IMR-90 (cell line): ENCODE data around the gene SSR4. TPM values are rescaled to one million over a fixed set of nuclear protein-coding genes. Genes with fewer than 3 reads are reported as not detected.

Experiments
- ATAC-seq: fragments of 200-7000 bp; cut with Tn5 transposase; 2 replicates; pipeline ENCODE4 v1.9.1; 2020; ENCODE audit warnings: low read depth, mild to moderate bottlenecking, moderate library complexity
- BruUV-seq: library from RNA; stranded (reverse); fragments of 400-500 nt; replicated peaks from 2 replicates; lab custom pipeline; 2021; lab: Mats Ljungman, UMichigan
- CTCF ChIA-PET: fragments of 300-600 bp; formaldehyde crosslinking; extraction: SDS; loops from one replicate; lab custom pipeline; 2021; ENCODE audit warnings: antibody characterized with exemption; lab: Yijun Ruan, JAX
- POLR2A ChIA-PET: fragments of 300-600 bp; sonication (Branson Sonifier 250); formaldehyde crosslinking; loops from one replicate; lab custom pipeline; 2022; ENCODE audit warnings: antibody characterized with exemption; ENCODE audit not compliant: unreplicated experiment; lab: Charles Lee
- DNase-seq: peaks from one replicate; pipeline ENCODE4 v3.0.0; 2013
- H2AFZ ChIP-seq: replicated peaks from 2 replicates; pipeline ENCODE3; 2013; ENCODE audit warnings: low read length, mild to moderate bottlenecking; ENCODE audit not compliant: poor library complexity
- H2AK5ac ChIP-seq: 2 replicates; pipeline ENCODE4 v1.6.1; 2013; ENCODE audit warnings: low read depth, low read length, inconsistent platforms
- H2AK9ac ChIP-seq: replicated peaks from 2 replicates; pipeline ENCODE3; 2013; ENCODE audit warnings: mild to moderate bottlenecking, low read depth, low read length, moderate library complexity; ENCODE audit not compliant: poor library complexity
- H2BK120ac ChIP-seq: 2 replicates; pipeline ENCODE4 v1.6.1; 2013; ENCODE audit warnings: low read depth, low read length, inconsistent platforms
- H2BK15ac ChIP-seq: 3 replicates; pipeline ENCODE4 v1.6.1; 2013; ENCODE audit warnings: low read depth, low read length, inconsistent platforms
- H2BK20ac ChIP-seq: 2 replicates; pipeline ENCODE4 v1.6.1; 2013; ENCODE audit warnings: low read depth, mild to moderate bottlenecking, inconsistent platforms, low read length, moderate library complexity
- H2BK5ac ChIP-seq: 2 replicates; pipeline ENCODE4 v1.6.1; 2013; ENCODE audit warnings: mild to moderate bottlenecking, low read depth, low read length, inconsistent platforms; ENCODE audit not compliant: poor library complexity, severe bottlenecking
- H3K14ac ChIP-seq: replicated peaks from 2 replicates; pipeline ENCODE4 v1.6.1; 2013; ENCODE audit warnings: low read depth, low read length, inconsistent platforms
- H3K18ac ChIP-seq: 2 replicates; pipeline ENCODE4 v1.6.1; 2013; ENCODE audit warnings: low read depth, low read length, control low read depth
- H3K23ac ChIP-seq: 2 replicates; pipeline ENCODE4 v1.6.1; 2013; ENCODE audit warnings: low read depth, low read length, inconsistent platforms
- H3K27ac ChIP-seq: 2 replicates; pipeline ENCODE4 v1.5.1; 2013; ENCODE audit warnings: mild to moderate bottlenecking, control low read depth, low read length; ENCODE audit not compliant: insufficient read depth
- H3K27me3 ChIP-seq: 2 replicates; pipeline ENCODE4 v1.6.1; 2013; ENCODE audit warnings: low read length; ENCODE audit not compliant: control insufficient read depth, insufficient read depth
- H3K36me3 ChIP-seq: 2 replicates; pipeline ENCODE4 v1.6.1; 2013; ENCODE audit warnings: low read length, mixed read lengths; ENCODE audit not compliant: control insufficient read depth, insufficient read depth
- H3K4ac ChIP-seq: 2 replicates; pipeline ENCODE4 v1.6.1; 2013; ENCODE audit warnings: low read depth, low read length, inconsistent platforms
- H3K4me1 ChIP-seq: 2 replicates; pipeline ENCODE4 v1.6.1; 2013; ENCODE audit warnings: low read length, mixed read lengths; ENCODE audit not compliant: control insufficient read depth, insufficient read depth
- H3K4me2 ChIP-seq: 2 replicates; pipeline ENCODE4 v1.6.1; 2013; ENCODE audit warnings: low read depth, mild to moderate bottlenecking, control low read depth, low read length, moderate library complexity
- H3K4me3 ChIP-seq: 2 replicates; pipeline ENCODE4 v1.5.1; 2013; ENCODE audit warnings: low read depth, mild to moderate bottlenecking, control low read depth, low read length, moderate library complexity; ENCODE audit not compliant: insufficient read depth
- H3K56ac ChIP-seq: 2 replicates; pipeline ENCODE4 v1.6.1; 2013; ENCODE audit warnings: low read length, inconsistent platforms; ENCODE audit not compliant: insufficient read depth; ENCODE audit errors: extremely low read depth
- H3K79me1 ChIP-seq, 2 experiments: 2 replicates each; pipeline ENCODE4 v1.6.1; 2013; ENCODE audit warnings: low read length in 2 of 2, inconsistent platforms in 1 of 2, low read depth in 1 of 2
- H3K9ac ChIP-seq: 2 replicates; pipeline ENCODE4 v1.6.1; 2013; ENCODE audit warnings: low read depth, low read length, control low read depth
- H3K9me1 ChIP-seq: 2 replicates; pipeline ENCODE4 v1.6.1; 2013; ENCODE audit warnings: low read length, inconsistent platforms; ENCODE audit not compliant: insufficient read depth
- H3K9me3 ChIP-seq: 2 replicates; pipeline ENCODE4 v1.6.1; 2013; ENCODE audit warnings: low read length; ENCODE audit not compliant: control insufficient read depth, insufficient read depth
- H4K20me1 ChIP-seq: 2 replicates; pipeline ENCODE4 v1.6.1; 2013; ENCODE audit warnings: low read length, inconsistent platforms; ENCODE audit not compliant: insufficient read depth
- H4K5ac ChIP-seq: 2 replicates; pipeline ENCODE4 v1.6.1; 2013; ENCODE audit warnings: mild to moderate bottlenecking, low read depth, low read length, control low read depth
- H4K8ac ChIP-seq, 2 experiments: 2 replicates each; pipeline ENCODE4 v1.6.1; 2013; ENCODE audit warnings: low read depth in 2 of 2, low read length in 2 of 2, control low read depth in 1 of 2, inconsistent platforms in 1 of 2
- H4K91ac ChIP-seq: 2 replicates; pipeline ENCODE4 v1.6.1; 2013; ENCODE audit warnings: low read depth, low read length, inconsistent platforms; ENCODE audit not compliant: insufficient read depth
- BHLHE40 ChIP-seq: fragments of 150-350 bp; IDR thresholded peaks from 2 replicates; pipeline ENCODE4 v1.6.1; 2016; ENCODE audit warnings: mild to moderate bottlenecking, low read depth, low read length
- CEBPB ChIP-seq: IDR thresholded peaks from 2 replicates; pipeline ENCODE4 v1.6.1; 2012; ENCODE audit warnings: low read depth, low read length, improper control_type of control experiment
- MAFK ChIP-seq: IDR thresholded peaks from 2 replicates; pipeline ENCODE4 v1.6.1; 2012; ENCODE audit warnings: low read depth, low read length, improper control_type of control experiment
- MXI1 ChIP-seq: IDR thresholded peaks from 2 replicates; pipeline ENCODE4 v1.6.1; 2012; ENCODE audit warnings: low read depth, mild to moderate bottlenecking, low read length, moderate library complexity, borderline replicate concordance
- RAD21 ChIP-seq: IDR thresholded peaks from 2 replicates; pipeline ENCODE4 v1.6.1; 2012; ENCODE audit warnings: low read length, improper control_type of control experiment
- RCOR1 ChIP-seq: IDR thresholded peaks from 2 replicates; pipeline ENCODE4 v1.6.1; 2012; ENCODE audit warnings: mild to moderate bottlenecking, low read length, improper control_type of control experiment; ENCODE audit not compliant: insufficient replicate concordance
- RFX5 ChIP-seq: IDR thresholded peaks from 2 replicates; pipeline ENCODE4 v1.8.0; 2012; ENCODE audit warnings: low read depth, mild to moderate bottlenecking, low read length, moderate library complexity
- WGBS, 2 experiments: methylation state at CpG; one replicate each; pipeline versions ENCODE4 v1.1.5 to v1.1.7; 2013; ENCODE audit warnings: missing lambda C conversion rate in 2 of 2; ENCODE audit not compliant: insufficient read length in 1 of 2; ENCODE audit errors: extremely low coverage in 2 of 2; 5-methylcytosine and 5-hydroxymethylcytosine counted together
- dilution Hi-C: fragments of 300-500 bp; cut with HindIII; formaldehyde crosslinking; loops from one replicate; pipeline ENCODE4 v1.14.3; 2018; ENCODE audit warnings: low sequenced_read_pairs; ENCODE audit not compliant: unreplicated experiment
- in situ Hi-C: fragments of 300-500 bp; cut with MboI; formaldehyde crosslinking; loops from 3 replicates; pipeline ENCODE4 v1.14.3; 2019; ENCODE audit warnings: low sequenced_read_pairs, inconsistent platforms, mixed read lengths
- intact Hi-C: fragments of 100-400 bp; cut with micrococcal nuclease; formaldehyde crosslinking; loops from 2 replicates; pipeline ENCODE4 v1.10.0; 2022
- polyA plus RNA-seq, 3 experiments: library from polyadenylated mRNA; depleted of rRNA; stranded (reverse); fragments of >200 nt; gene quantifications; 2 replicates each; pipeline ENCODE4 v1.2.3, GENCODE V29; 2012; ENCODE audit warnings: low replicate concordance in 1 of 3
- total RNA-seq: library from RNA; depleted of rRNA; stranded (reverse); fragments of >200 nt; gene quantifications from 2 replicates; pipeline ENCODE4 v1.2.3, GENCODE V29; 2012

Gene SSR4
- total and polyA plus RNA-seq, 2 of the 4 experiments (the other 2 are of a cell fraction), result 141 to 480 TPM

DNA sequence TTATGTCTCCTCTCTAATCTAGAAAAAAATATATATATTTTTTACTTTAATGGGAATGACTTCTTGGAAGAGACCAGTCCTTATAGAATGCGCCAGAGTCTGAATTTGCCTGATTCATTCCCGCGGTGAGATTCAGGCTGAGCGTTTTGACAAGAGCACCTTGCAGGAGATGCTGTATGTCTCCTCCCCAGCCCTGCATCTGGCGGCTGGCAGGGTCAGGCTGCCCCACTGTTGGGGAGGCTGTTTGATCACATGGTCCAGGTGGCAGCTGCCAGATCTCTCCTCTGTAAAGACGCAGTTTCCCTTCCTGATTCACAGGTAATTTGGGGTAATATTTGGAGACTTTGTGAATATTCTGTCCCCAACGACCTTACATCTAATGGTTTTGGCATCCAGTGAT lies 26.1 kb downstream of the SSR4 start:
- CTCF ChIA-PET, result no interaction called here
- no peak overlapping the region for H2AFZ ChIP-seq

More for the DNA sequence above, 26.1 kb downstream of the SSR4 start:
- DNase-seq, result no peak
- no peak for TF ChIP-seq RAD21
- no peak for TF ChIP-seq MAFK
- no peak for TF ChIP-seq RCOR1
- no peak for TF ChIP-seq MXI1
- TF ChIP-seq BHLHE40, result no peak
- TF ChIP-seq RFX5, result no peak
- TF ChIP-seq CEBPB, result no peak
- H2BK120ac ChIP-seq, result no peak overlapping the region
- H2AK5ac ChIP-seq, result no peak overlapping the region
- no peak overlapping the region for H2BK5ac ChIP-seq
- H4K91ac ChIP-seq, result no peak overlapping the region
- no peak overlapping the region for H3K9ac ChIP-seq
- no peak overlapping the region for H3K14ac ChIP-seq
- H3K36me3 ChIP-seq, result no peaks in the 10 kb centered on the region
- no peaks in the 10 kb centered on the region for H3K9me1 ChIP-seq
- no peak overlapping the region for H3K23ac ChIP-seq
- peaks cover 20% of the 10 kb centered on the region for H3K27me3 ChIP-seq
- intact Hi-C loops (no loop called here), in situ Hi-C loops (no loop called here), dilution Hi-C loops (no loop called here)
- H4K20me1 ChIP-seq, result no peaks in the 10 kb centered on the region
- 100% methylated on average over 2 of the region's 7 CpGs; no CpG with 5 or more reads in 1 of the 2 experiments for whole genome bisulfite sequencing, 2 experiments
- no peak overlapping the region for H2AK9ac ChIP-seq
- no peaks in the 10 kb centered on the region for H3K4me1 ChIP-seq
- H3K4me2 ChIP-seq, result no peak overlapping the region
- POLR2A ChIA-PET, result no interaction called here
- H3K27ac ChIP-seq, result no peak overlapping the region
- H3K4ac ChIP-seq, result no peak overlapping the region
- H2BK20ac ChIP-seq, result no peak overlapping the region
- no peak overlapping the region for H4K8ac ChIP-seq
- no peak overlapping the region for H3K4me3 ChIP-seq
- no peak overlapping the region for H3K56ac ChIP-seq
- H3K9me3 ChIP-seq, result 0 out of 2 replicates have a peak, but pooled peaks cover 2% of the 10 kb centered on the region
- ATAC-seq, result no peak
- no peaks in the 10 kb centered on the region for H3K79me1 ChIP-seq
- no peak overlapping the region for H4K5ac ChIP-seq
- H2BK15ac ChIP-seq, result no peak overlapping the region
- H3K18ac ChIP-seq, result no peak overlapping the region
- no TSS peak for BruUV-seq
